Stimulated activated CD4-positive, alpha-beta T cell treated with anti-CD3 and anti-CD28 coated beads, Interleukin-2, amount 100 ng/mL, for 4 hours (primary cell): ENCODE measurements around the gene OXCT1.
"Not testable (repeated sequence)": the region's sequence is repeated elsewhere in the genome, so short reads cannot be mapped to it uniquely, and the experiment has no call there.

Experiments
- DNase-seq: peaks from one replicate; pipeline ENCODE4 v3.0.0-alpha.2; 2020; ENCODE audit warnings: low read depth

OXCT1 gene

DNA sequence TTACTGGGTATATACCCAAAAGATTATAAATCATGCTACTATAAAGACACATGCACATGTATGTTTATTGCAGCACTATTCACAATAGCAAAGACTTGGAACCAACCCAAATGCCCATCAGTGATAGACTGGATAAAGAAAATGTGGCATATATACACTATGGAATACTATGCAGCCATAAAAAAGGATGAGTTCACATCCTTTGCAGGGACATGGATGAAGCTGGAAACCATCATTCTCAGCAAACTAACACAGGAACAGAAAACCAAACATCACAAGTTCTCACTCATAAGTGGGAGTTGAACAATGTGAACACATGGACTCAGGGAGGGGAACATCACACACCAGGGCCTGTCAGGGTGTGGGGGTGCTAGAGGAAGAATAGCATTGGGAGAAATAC is 155.8 kb downstream of the OXCT1 start:
- not testable (repeated sequence) for DNase-seq

DNA sequence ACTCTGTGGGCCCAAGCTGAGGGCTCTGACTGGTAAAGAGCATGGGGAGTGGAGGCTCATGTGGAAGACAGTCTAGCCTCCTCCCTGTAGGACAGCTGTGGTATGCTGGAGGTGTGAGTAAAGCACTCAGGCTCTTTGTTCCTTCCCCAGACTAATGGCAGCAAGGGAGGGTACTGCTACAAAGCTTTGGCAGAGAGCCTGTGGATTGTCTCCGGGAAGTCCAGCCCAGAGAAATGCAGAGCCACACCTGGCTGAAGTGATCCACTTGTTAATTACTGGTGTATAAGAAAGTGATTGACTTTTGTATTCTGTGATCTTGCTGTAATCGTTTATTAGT is 161.7 kb downstream of the OXCT1 start:
- no peak for DNase-seq

DNA sequence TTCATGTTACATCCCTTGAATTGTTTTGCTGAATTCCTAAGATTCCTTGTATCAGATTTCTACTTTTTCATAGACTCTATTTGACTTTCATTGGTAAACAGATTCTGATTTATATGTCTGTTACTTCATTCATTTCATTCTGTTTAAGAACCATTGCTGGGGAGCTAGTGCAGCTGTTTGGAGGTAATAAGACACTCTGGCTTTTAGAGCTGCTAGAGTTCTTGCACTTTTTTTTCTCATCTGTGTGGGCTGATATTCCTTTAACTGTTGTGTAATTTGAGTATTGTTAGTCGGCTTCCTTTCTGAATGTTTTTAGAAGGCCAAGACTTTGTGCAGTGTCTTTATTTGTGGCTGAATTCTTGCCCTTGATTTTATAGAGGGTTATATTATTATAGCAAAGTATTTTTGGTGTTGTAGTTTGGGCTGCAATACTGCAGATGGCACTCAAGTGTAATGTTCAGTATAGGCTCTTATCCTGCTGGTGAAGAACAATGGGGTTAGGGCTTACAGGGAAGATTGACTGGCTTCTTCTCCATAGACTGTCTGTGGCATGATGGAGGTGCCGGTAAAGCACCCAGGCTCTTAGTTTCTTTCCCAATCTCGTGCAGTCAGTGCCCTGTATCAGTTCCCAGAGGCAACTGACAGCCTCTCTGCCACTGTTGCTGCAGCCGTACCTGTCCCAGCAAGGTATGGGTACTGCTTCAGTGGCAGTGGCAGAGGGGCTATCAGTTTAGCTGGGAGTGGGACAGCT is 162.2 kb downstream of the OXCT1 start:
- no peak for DNase-seq

DNA sequence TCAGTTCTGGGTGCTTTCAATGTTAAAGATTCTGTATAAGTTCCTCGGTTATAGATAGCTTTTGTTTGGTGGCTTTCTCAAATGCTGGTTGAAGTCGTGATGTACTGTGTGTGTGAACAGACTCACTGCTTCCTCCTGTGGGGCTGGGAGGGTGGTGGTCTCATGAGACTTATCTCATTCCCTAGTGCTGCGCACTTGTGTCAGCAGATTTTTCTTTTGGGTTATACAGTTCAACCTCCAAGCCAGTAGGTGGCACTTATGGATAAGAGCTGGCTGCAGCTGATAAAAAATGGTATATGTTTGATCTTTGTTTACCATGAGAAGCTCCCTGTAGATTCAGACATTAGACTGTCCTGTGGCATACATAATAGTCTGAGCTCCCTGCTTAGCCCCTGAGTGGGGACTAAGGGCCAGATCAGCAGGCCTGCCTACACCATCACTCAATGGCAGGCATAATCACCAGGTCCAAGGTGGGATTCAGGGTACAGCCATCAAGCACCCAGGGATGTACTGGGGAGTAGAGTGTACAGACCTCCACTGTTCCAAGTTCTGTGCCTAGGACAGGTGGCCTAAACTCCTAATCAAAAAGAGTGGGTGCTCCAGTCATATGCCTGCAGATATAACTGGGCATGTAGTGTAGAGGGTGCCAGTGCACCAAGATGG is 174.2 kb downstream of the OXCT1 start:
- DNase-seq = no peak

DNA sequence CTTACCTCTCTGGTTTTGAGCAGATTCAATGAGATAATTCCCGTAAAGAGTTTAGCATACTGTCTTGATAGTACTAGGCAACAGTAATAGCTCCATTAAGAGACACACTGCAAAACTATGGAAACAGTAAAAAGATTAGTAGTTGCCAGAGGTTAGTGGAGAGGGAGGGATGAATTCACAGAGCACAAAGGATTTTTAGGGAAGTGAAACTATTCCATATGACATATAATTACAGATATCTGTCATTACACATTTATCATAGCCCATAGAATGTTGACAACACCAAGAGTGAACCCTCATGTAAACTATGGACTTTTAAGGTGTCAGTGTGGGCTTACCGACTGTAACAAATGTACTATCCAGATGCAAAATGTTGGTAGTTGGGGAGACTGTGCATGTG is 183.5 kb downstream of the OXCT1 start:
- no peak for DNase-seq

DNA sequence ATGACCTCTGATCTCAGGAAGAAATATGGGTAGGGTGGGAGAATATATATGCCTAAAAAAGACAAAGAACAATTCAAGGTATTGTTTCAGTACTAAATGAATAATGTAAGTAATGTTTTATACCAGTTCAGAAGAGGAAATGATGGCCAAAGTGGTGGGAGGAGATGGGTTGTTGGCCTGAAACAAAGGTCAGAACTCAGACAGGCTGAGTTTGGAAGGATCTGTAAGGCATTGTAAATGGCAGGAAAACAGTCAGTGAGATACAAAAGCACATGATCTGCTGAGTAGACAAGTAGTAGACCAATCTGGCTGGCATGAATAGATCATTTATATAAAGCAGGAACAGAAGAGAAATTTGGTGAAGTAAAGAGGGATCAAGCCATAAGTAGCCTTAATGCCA is 184.0 kb downstream of the OXCT1 start:
- no peak for DNase-seq

DNA sequence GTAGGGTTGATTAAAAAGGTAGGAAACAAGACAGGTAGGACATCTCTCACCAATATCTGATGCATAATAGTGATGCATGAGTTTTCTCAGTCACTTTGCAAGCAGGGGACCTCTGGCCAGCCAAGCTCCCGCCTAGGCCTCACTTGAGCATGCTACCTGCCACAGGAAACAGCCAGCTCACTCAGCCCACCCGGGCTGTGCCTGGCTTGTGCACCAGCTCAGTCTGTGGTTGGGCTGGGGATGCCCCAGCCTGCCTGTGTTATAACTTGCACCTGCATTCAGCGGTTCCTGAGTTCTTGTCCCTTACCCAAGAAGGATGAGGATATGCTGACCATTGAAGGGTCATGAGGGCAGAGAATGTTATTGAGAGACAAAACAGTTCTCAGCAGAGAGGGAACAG is 187.0 kb downstream of the OXCT1 start:
- DNase-seq = no peak

DNA sequence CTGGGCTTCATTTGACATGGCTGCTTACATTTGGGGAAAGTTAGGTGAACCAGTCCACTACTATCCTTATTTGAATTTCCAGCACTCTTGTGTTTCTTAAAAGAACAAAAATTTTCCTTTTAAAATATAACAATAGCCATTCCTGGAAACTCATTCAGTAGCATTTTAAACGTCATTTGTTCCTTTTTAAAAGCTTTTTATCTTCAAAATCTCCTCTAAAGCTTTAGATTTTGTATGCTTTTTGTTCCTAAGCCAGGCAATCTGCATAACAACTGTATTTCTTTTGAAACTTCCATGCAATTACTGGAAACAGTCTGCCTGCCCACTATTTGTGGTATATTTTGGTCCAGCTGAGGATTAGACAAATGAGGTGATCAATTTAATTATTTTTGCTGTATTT is 187.6 kb downstream of the OXCT1 start:
- DNase-seq = no peak

DNA sequence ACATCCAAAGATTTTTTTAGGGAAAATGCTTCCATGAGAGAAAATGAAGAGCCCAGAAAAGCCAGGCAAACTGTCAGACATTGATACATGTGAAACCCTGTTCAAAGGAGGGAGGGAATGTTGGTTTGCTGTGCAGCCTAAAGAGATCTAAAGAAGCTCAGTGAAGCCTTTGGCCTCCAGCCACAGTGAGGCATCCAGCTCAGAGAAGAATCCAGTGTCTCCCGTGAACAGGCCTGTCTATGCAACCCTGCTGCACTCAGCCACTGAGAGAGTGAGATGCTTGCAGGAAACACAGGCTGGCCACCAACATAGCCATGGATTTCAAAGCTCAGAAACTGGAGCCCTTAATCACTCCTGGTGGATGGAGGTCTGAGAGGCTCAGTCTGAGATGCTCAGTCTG is 188.4 kb downstream of the OXCT1 start:
- no peak for DNase-seq
